CD4-positive, alpha-beta T cell treated with Interleukin-21 for 1 hour (primary cell): ENCODE data around the gene GPS2.
"Not testable (repeated sequence)": the region's sequence is repeated elsewhere in the genome, so short reads cannot be mapped to it uniquely, and the experiment has no call there.

Experiments
- DNase-seq: peaks from one replicate; pipeline ENCODE4 v3.0.0-alpha.2; 2020

GPS2 gene, protein sequence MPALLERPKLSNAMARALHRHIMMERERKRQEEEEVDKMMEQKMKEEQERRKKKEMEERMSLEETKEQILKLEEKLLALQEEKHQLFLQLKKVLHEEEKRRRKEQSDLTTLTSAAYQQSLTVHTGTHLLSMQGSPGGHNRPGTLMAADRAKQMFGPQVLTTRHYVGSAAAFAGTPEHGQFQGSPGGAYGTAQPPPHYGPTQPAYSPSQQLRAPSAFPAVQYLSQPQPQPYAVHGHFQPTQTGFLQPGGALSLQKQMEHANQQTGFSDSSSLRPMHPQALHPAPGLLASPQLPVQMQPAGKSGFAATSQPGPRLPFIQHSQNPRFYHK

DNA sequence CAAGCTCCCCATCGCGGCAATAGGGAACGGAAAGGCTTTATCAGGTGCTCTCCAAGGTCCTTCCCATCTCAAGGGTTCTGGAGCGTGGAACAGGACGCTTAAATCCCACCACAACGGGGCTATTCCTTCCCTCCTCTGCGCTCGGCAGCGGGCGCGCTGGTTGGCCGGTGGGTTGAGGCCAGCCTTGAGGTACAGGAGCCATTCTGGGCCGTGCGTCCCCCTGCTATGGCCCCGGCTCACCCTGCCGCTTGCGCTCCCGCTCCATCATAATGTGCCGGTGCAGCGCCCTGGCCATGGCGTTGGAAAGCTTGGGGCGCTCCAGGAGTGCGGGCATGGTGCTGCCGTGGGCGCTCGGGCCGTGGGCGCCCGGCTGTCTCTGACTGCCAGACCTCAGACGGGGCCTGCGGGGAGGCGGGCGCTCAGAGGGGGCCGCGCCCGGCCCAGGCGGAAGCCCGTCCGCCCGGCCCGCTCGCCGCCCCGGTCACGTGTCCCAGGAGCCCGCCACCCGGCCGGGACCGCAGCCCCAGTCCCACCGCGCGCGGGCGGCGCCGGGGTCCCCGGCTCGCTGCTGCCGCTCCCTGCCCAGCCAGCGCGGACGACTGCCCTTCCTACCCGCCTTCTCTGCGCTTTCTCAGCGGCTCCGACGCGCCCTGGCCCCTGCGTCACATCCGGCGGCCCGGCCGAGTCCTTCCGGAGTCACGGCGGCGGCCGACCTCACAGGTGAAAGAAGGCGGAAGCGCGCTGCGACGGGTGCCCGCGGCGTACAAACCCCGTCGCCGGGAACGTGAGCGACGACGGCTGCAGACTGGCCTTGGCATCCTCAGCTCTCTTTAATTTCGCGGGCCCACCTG, at the start of gene GPS2:
Gene GPS2 (minus strand): TSS at position 642 of the 851 bp plus-strand sequence. CDS start 308 bp downstream, at position 334.
- peak; percentile 94 for DNase-seq

DNA sequence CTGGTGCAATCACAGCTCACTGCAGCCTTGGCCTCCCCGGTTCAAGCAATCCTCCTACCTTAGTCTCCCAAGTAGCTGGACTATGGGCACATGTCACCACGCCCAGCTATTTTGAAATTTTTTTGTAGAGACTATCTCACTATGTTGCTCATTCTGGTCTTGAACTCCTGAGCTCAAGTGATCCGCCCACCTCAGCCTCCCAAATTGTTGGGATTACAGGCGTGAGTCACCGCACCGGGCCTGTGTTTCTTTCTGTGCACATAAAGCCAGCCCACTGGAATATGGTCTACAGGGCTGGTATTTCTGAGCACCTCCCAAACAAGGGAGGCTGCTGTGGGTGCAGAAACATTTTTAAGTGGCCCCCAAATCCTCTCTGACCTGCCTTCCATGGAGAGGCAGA, 48.2 kb upstream of the GPS2 start:
- no peak for DNase-seq

DNA sequence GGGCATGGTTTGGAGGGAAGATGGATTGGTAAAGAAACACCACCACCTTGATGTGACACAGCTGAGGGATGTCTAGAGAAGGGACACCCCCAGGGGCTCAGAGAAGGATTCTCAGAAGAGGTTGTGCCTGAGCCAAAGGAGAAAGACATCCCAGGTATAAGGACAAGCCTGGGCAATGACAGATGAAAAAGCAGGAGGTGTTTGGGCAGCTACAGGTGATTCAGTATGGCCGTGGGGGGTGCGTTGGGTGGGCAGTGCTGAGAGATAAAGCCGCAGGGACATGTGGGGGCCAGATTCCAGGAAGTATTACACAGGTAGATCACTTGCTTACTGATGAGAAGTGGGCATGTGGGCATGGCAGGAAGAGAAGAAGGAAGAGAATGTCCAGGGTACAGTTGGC, 46.7 kb upstream of the GPS2 start:
- DNase-seq = no peak

DNA sequence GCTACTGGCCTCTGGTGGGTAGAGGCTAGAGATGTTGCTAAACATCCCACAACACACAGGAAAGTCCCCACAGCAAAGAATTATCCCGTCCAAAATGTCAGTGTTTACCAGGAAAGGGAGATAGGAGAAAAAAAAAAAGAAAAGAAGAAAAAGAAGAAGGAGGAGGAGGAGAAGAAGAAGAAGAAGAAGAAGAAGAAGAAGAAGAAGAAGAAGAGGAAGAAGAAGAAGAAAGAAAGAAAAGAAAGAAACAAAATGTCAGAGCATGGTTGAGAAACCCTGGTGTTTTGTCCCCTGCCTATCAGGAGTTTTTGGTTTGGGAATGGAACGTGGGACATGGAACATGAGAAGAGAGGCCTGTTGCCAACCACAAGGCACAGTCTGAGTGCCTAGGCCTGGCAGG, 42.2 kb upstream of the GPS2 start:
- no peak for DNase-seq

DNA sequence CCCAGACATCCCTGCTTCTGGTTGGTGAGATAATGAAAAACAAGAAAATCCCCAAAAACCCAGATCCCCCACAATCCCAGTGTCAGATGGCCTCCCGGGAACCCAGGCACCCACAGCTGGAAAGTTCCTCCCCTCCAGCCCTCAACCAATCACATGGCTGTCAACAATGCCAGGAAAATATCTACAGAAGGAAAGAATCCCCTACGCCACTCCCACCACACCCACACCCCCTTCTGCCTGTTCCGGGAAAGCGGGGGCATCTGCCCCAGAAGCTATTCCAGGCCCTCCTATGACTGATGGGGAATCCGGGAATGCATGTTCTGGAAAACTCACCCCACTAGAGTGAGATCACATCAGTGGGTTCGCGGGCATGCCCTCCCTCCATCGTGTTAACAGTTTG, 41.6 kb upstream of the GPS2 start:
- DNase-seq = no peak

DNA sequence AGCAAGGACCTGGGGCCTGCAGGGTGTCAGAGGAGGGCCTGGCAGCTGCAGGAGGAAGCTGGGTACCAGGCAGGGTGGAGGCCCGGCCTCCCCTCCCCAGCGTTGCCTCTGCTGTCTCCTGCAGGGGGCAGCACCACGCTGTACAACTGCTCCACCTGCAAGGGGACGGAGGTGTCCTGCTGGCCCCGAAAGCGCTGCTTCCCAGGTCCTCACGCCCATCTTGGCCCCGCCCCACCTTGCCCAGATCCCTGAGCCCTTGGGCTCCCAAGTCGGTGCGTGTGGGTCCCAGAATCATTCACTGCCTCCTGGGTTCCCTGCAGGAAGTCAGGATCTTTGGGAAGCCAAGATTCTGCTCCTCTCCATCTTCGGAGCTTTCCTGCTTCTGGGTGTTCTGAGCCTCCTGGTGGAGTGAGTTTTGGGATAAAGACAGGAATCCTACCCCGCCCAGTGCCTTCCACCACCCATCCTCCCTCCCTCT, 41.0 kb upstream of the GPS2 start:
- peak; percentile 88 for DNase-seq

DNA sequence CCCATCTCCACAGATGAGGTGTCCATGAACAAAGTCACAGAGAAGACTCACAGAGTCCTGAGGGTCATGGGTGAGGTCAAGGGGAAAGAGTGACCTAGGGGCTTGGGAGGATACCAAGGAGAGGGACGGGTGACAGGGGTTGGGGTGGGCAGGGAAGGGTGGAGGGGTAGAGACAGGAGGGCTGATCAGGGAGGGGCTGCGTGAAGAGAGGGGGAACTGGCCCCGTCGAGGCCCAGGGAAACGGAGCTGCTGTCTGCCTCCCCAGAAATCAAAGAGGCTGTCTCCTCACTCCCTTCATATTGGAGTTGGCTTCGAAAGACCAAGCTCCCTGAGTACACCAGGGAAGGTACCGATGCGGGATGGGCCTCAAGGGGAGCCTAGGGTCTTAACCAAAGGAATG, 40.4 kb upstream of the GPS2 start:
- DNase-seq = no peak

DNA sequence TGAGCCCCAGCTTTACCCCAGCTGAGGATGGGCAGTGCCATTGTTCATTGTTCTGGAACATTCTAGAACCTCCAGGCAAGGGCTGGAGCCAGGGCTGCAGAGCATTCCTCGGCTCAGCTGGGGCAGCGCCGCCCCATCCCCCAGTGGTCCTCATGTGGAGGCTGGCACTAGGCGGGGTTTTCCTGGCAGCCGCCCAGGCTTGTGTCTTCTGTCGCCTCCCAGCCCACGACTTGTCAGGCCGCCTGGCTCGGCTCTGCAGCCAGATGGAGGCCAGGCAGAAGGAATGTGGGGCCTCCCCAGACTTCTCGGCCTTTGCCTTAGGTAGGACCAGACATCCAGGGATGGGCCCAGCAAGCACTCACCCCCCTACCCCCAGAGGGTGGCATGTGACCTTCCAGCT, 39.9 kb upstream of the GPS2 start, which contains the start of gene TMEM95:
Gene TMEM95 (plus strand): TSS at position 104 of the 400 bp plus-strand sequence. CDS start 49 bp downstream, at position 153.
- DNase-seq = no peak

DNA sequence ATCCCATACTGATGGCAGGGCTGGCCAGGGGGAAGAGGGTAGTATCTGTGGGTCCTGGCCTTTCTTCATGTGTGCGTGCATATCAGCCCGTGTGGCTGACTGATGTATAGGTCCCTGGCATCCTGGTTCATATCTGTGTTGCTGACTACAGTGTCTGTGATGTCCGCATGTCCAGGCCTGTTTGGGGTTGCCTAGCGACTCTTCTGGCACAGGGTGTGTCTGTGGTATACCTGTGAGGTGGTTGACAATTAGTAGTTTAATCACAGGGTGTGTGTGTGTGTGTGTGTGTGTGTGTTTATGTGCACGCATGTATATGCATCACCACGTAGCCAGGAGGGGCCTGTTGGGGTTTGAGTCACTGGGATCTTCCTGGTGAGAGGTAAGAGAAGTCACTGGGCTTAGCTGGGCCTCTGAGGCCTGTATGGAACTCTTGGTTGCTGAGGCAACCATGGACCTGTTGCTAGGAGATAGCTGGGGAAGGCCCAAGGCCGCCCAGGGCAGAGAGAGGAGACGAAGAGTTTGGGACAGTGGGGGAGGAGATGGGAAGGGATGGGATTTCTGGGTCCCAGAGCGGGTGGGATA, 39.2 kb upstream of the GPS2 start:
- DNase-seq = peak; percentile 27

DNA sequence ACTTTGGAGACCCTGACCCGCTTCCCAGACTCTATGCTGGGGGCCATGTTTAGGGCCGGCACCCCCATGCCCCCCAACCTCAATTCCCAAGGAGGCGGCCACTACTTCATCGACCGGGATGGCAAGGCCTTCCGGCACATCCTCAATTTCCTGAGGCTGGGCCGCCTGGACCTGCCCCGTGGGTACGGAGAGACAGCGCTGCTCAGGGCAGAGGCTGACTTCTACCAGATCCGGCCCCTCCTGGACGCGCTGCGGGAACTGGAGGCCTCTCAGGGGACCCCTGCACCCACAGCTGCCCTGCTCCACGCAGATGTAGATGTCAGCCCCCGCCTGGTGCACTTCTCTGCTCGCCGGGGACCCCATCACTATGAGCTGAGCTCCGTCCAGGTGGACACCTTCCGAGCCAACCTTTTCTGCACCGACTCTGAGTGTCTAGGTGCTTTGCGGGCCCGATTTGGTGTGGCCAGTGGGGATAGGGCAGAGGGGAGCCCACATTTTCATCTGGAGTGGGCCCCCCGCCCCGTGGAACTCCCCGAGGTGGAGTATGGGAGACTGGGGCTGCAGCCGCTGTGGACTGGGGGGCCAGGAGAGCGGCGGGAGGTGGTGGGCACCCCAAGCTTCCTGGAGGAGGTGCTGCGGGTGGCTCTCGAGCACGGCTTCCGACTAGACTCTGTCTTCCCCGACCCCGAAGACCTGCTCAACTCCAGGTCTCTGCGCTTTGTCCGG, 37.9 kb upstream of the GPS2 start:
- no peak for DNase-seq

DNA sequence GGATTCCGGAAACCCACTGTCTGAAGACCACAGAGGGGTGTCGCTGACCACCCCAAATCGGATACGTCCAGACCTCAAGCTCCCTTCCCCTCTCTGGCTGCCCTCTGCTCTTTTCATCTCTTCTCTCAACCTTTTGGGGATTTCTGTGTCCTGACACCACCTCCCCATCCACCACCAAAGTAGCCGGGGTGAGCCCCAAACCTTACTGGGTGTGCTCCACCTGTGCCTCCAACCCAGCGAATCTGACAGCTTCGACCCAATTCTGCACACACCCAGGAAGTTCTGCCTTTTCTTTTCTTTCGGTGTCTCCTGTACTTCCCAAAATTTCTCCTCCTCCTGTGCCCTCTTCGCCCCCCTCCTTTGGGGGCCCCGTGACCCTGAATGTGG, 37.3 kb upstream of the GPS2 start:
- peak; percentile 26 for DNase-seq

DNA sequence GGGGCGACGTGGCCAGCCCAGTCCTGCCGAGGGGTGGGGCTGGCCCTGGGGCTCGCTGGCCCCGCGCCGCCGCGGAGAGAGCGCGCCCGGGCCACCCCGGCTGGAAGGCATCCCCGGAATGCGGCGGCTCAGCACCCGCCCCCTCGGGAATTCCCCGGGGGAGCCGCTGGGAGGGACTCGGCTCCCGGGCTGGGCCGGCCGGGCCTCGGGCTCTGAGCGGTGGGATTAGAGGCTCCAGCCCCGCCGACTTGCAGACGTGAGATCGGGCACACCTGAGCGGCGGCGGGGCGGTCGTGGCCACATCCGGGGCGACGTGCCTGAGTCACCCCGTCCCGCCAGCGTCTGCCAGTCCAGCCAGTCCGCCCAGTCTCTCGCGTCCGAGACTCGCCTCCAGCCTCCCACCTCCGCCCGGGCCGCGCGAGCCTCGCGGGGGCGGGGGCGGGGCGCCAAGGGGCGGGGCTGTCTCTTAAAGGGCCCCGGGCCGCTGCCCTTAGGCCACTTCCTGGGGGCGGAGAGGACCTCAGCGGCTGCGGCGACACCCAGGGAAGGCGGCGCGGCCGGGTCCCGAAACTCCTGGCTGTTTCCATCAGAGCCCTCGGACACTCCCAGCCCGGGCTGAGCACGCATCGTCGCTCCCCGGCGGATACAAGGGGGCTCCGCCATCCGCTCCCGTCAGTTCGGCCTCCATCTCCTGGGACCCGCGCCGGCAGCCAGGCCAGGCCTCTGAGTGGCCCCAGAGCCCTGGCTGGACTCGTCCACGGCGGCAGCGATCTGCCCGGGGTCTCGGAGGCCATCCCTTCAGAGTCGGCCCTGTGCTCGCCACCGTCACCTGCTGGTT, 36.7 kb upstream of the GPS2 start, which contains the start of gene KCTD11:
Gene KCTD11 (plus strand): TSS at position 498 of the 838 bp plus-strand sequence.
- DNase-seq = peak; percentile 83

DNA sequence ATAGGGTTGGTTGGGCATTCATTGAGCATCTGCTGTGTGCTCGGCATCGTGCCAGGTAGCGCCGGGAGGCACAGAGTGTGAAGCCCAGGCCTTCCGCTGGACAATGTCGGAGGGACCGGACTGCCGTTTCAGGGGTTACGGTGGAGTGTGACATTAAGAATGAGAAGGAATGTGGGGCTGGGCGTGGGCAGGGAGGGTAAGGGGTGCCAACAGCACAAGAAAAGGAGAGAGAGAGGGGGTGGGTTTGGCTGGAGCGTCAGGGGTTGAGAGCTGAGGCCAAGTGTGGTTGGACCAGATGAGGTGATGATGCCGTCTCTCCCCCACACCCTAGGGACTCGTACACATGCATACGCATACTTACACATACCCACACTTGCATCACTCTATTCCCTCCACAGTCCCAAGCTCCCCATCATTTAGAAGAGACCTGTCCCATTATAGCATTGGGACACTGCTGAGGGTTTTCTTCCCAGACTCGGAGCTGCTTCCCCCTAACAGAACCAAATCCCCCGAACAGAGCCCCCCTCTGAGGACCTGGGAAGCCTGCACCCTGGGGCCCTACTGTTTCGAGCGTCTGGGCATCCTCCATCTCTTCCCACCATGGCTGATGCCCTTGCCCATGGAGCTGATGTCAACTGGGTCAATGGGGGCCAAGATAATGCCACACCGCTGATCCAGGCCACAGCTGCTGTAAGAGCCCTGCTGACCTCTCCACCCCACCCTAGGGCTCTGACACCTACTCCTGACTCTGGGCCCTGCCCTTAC, 33.5 kb upstream of the GPS2 start:
- no peak for DNase-seq

DNA sequence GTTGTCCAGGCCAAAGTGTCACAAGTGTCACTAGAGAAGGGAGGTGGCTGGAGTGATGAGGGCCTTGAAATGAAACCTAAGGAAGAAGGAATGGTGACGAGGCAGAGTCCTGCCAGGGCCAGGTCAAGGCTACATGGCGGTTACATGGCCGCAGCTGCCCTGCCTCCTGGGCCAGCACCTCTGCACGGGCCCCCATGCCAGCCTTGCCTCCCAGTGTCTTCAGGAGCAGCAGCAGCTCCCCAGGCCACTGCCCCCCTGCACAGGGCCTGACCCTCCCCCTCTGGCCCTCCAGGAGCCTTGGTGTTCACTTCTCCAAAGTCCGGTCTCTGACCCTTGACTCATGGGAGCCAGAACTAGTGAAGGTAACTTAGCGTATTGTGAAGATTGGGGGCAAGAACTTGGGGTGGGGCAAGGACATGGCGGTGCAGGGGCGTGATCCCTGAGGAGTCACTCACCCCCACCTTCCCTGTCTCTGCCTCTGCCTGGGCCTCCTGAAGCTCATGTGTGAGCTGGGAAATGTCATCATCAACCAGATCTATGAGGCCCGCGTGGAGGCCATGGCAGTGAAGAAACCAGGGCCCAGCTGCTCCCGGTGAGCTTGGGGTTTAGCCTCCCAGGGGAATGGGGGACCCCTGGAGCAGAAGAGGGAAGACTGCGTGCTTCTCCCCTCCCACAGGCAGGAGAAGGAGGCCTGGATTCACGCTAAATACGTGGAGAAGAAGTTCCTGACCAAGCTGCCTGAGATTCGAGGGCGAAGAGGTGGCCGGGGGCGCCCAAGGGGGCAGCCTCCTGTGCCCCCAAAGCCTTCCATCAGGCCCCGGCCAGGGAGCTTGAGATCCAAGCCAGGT, 32.7 kb upstream of the GPS2 start:
- no peak for DNase-seq

DNA sequence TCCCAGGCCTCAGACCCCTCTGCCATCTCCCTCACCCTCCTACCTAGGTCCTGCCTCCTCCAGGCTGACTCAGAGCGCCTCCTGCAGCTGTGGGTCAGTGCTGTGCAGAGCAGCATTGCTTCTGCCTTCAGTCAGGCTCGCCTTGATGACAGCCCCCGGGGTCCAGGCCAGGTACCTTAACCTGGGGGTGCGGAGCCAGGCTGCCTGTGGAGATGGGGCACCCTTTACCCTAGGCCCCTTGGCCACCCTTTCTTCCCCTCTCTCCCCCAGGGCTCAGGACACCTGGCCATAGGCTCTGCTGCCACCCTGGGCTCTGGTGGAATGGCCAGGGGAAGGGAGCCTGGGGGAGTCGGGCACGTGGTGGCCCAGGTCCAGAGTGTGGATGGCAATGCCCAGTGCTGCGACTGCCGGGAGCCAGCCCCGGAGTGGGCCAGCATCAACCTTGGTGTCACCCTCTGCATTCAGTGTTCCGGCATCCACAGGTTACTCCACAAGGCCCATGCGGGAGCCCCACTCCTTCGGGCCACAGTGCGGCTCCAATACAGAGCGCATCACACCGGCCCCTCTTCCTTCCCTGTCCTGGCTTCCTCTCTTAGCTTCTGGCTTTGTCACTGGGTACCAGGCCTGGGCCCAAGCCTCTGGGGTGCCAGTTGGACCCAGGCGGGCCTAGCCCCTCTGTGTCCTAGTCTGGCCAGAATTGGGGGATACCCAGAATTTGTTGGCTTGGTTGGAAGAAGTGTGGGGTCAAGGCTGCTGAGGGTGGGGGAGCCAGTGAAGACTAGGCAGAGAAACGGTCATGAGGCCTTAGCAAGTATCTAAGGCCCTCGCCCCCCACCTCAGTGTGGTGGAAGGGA, 31.8 kb upstream of the GPS2 start:
- no peak for DNase-seq

DNA sequence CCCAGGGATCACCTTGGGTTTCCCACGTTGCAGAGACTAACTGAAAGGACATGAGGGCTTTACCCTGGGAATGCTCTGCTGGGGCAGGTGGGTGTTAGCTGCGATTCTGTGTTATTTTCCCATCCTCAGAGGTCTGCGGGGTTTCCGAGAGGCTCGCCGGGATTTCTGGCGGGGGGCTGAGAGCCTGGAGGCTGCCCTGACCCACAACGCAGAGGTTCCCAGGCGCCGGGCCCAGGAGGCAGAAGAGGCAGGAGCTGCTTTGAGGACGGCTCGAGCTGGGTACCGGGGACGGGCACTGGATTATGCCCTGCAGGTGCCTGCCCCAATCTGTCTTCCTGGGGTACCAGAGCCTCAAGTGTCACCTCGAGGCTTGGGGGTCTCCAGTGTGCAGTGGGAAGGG, 28.1 kb upstream of the GPS2 start:
- DNase-seq = no peak

DNA sequence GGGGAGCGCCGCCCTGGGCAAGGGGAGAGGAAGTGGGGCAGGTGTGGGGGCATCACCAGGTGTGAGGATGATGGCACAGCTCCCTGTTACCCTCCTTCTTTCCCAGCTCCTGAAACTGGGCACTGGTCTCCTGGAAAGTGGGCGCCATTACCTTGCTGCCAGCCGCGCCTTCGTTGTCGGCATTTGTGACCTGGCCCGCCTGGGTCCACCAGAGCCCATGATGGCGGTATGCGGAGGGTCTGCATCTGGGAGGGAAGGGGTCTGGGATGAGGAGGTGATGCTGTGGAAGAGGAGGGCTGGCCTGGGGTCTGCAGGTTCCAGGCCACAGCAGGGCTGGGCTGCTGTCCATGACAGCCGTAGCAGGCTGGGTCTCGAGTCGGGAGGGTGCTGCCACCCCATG, 26.7 kb upstream of the GPS2 start:
- no peak for DNase-seq

DNA sequence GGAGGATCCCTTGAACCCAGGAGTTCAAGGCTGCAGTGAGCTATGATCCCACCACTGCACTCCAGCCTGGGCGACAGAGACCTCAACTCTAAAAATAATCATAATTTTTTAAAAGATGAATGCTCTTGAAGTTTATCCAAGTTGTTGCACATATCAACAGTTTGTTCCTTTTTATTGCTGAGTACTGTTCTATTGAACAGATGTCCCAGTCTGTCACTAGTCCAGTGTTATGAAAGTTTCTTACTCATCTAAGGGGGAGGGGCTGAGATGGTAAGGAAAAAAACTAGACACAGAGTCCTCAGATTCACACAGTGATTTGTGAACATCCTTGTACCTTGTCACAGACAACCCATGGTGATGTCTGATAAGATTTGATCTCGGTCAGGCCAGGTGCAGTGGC, 25.0 kb upstream of the GPS2 start:
- no peak for DNase-seq

DNA sequence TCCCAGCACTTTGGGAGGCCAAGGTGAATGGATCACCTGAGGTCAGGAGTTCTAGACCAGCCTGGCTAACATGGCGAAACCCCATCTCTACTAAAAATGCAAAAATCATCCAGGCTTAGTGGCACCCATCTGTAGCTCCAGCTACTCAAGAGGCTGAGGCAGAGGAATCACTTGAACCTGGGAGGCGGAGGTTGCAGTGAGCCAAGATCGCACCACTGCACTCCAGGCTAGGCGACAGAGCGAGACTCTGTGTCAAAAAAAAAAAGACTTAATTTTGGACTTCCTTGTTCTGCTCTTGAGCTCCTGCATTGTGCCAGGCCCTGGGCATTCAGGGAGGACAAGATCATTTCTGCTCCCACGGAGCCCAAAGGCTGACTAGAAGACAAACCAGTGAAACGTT, 22.4 kb upstream of the GPS2 start:
- not testable (repeated sequence) for DNase-seq
